Activated CD4-positive, alpha-beta memory T cell treated with anti-CD3 and anti-CD28 coated beads, Interleukin-2, amount 10 ng/mL, durations not matched to agents 7 days and 5 days (primary cell): ENCODE data around the gene EIF4E2. TPM values are rescaled to one million over a fixed set of nuclear protein-coding genes. Genes with fewer than 3 reads are reported as not detected.

Experiments used
- CTCF ChIA-PET: fragments of 350-600 bp; sonication (Branson Sonifier 250); formaldehyde crosslinking; loops from one replicate; lab custom pipeline; 2021; ENCODE audit warnings: antibody characterized with exemption, inconsistent platforms; lab: Charles Lee
- POLR2A ChIA-PET: fragments of 350-600 bp; sonication (Branson Sonifier 250); formaldehyde crosslinking; loops from one replicate; lab custom pipeline; 2021; ENCODE audit warnings: antibody characterized with exemption; lab: Charles Lee
- DNase-seq: peaks from one replicate; pipeline ENCODE4 v3.0.0-alpha.2; 2020
- H3K27ac Mint-ChIP-seq: one replicate; pipeline ENCODE4 v1.8.0; 2021; ENCODE audit warnings: mild to moderate bottlenecking, mixed read lengths
- H3K27me3 Mint-ChIP-seq: one replicate; pipeline ENCODE4 v1.8.0; 2021; ENCODE audit warnings: mixed read lengths
- H3K36me3 Mint-ChIP-seq: one replicate; pipeline ENCODE4 v1.8.0; 2021; ENCODE audit warnings: low read depth, mixed read lengths
- H3K4me1 Mint-ChIP-seq: one replicate; pipeline ENCODE4 v1.8.0; 2021; ENCODE audit warnings: mixed read lengths
- H3K4me3 Mint-ChIP-seq: one replicate; pipeline ENCODE4 v1.8.0; 2021; ENCODE audit warnings: mild to moderate bottlenecking, mixed read lengths
- H3K9me3 Mint-ChIP-seq: one replicate; pipeline ENCODE4 v1.8.0; 2021; ENCODE audit warnings: mixed read lengths
- total RNA-seq, 2 experiments: library from RNA; stranded (reverse); gene quantifications; one replicate each; pipeline ENCODE4 v1.2.3, GENCODE V29; 2021

EIF4E2 gene
- total RNA-seq, 2 experiments from 2014 or later: 72.8 to 74.6 TPM

DNA sequence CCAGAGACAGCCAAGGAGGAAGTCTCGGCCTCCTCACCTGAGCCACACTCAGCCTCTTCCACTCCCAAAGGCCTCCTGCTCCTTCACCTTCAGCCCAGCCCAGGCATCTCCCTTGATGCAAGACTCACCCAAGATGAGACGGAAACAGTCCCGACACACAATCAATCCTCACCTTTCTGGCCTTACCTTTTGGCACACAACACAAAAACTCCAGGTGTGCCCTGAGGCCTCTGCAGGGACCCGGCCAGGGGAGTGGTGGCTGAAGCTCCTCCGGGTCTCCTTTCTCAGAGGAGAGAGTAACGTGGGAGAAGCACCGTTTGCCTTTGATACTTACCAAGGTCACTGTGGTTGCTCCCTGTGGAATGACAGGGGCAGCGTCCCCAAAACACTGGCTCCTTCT is 59.1 kb downstream of the EIF4E2 start:
- no peak overlapping the region for H3K27ac Mint-ChIP-seq

GRCh38 chr2:232610081-232610480 is 59.6 kb downstream of the EIF4E2 start:
- no peak overlapping the region for H3K27ac Mint-ChIP-seq
- H3K4me1 Mint-ChIP-seq: peaks cover 10% of the 10 kb centered on the region
- ChIA-PET POLR2A (no interaction called here), CTCF (no interaction called here)
- H3K36me3 Mint-ChIP-seq: no peaks in the 10 kb centered on the region
- no peak overlapping the region for H3K4me3 Mint-ChIP-seq
- H3K27me3 Mint-ChIP-seq: peaks cover 2% of the 10 kb centered on the region
- no peaks in the 10 kb centered on the region for H3K9me3 Mint-ChIP-seq
- no peak for DNase-seq

More for the DNA sequence above, 59.1 kb downstream of the EIF4E2 start:
- no peak overlapping the region for H3K4me3 Mint-ChIP-seq
- CTCF ChIA-PET: no interaction called here
- no peaks in the 10 kb centered on the region for H3K9me3 Mint-ChIP-seq
- peaks cover 10% of the 10 kb centered on the region for H3K4me1 Mint-ChIP-seq
- POLR2A ChIA-PET: no interaction called here
- DNase-seq: no peak
- H3K36me3 Mint-ChIP-seq: no peaks in the 10 kb centered on the region
- peaks cover 2% of the 10 kb centered on the region for H3K27me3 Mint-ChIP-seq

- Mint-ChIP-seq H3K4me3 (no peak overlapping the region), H3K4me1 (peaks cover 4% of the 10 kb centered on the region), H3K36me3 (no peaks in the 10 kb centered on the region), H3K27me3 (peaks cover 2% of the 10 kb centered on the region), H3K9me3 (no peaks in the 10 kb centered on the region), H3K27ac (no peak overlapping the region)
- POLR2A ChIA-PET: no interaction called here
- DNase-seq: no peak
- CTCF ChIA-PET: interaction anchor here (0.8 to 1.1 kb wide), 3 partner anchors 22 to 58 kb away, joined by 3 to 5 read pairs (median 4); partner anchors contain the start of gene EFHD1
Observed at GRCh38 chr2:232611061-232611460, 60.6 kb downstream of the EIF4E2 start.

DNA sequence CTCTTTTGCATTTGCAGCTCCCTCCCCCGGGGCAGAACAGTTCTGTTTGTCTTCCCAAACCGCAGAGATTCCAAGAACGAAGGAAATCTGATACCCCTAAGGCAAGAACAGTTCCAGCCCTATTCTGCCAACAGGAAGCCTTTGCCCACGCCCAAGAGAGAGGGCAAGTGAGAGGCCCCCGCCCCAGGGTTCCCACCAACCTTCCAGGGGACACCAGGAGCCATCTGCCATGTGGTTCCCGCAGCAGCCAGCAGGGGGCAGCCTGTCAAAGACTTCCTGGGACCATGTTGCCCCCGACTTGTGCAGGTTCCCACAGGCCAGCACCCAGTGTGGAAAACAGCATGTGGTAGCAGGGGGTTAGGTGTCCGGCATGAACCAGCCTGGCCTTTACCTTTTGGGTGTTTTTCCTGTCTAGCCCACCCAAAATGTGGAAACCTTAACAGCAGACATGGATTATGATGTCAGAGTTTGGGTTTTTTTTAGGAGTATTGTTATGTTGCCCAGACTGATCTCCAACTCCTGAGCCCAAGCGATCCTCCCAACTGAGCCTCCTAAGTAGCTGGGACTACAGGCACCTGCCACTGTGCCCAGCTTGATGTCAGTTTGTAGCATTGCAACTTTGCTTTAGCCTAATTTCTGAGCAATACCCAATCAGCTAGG is 61.2 kb downstream of the EIF4E2 start:
- Mint-ChIP-seq H3K27ac (no peak overlapping the region), H3K27me3 (peaks cover 2% of the 10 kb centered on the region), H3K9me3 (no peaks in the 10 kb centered on the region), H3K4me3 (no peak overlapping the region), H3K4me1 (no peaks in the 10 kb centered on the region), H3K36me3 (no peaks in the 10 kb centered on the region)
- peak; percentile 70 for DNase-seq
- POLR2A ChIA-PET: no interaction called here
- CTCF ChIA-PET: interaction anchor here (0.7 to 1.1 kb wide), 4 partner anchors 19 to 57 kb away, joined by 3 to 5 read pairs (median 4); partner anchors contain the start of gene EFHD1

DNA sequence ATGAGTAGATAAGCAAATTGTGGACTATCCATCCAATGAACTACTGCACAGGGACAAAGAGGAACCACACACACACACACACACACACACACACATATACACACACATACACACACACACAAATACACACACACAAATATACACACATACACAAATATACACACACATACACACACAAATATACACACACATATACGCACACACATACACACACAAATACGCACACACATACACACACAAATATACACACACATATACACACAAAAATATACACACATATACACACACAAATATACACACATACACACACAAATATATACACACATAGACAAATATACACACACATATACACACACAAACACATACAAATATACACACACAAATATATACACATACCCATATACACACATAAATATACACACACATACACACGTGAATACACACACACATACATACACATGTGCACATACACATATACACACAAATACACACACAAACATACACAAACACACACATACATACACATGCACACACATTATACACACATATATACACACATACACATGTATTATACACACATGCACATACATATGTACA is 63.1 kb downstream of the EIF4E2 start:
- no peak for DNase-seq
- Mint-ChIP-seq H3K4me1 (no peaks in the 10 kb centered on the region), H3K36me3 (no peaks in the 10 kb centered on the region), H3K27ac (no peak overlapping the region), H3K4me3 (no peak overlapping the region), H3K27me3 (peaks cover 2% of the 10 kb centered on the region), H3K9me3 (no peaks in the 10 kb centered on the region)
- ChIA-PET POLR2A (no interaction called here), CTCF (interaction anchor here (0.9 to 1.3 kb wide), 2 partner anchors 13 to 36 kb away, joined by 3 to 5 read pairs; no protein-coding TSS in a partner anchor)

DNA sequence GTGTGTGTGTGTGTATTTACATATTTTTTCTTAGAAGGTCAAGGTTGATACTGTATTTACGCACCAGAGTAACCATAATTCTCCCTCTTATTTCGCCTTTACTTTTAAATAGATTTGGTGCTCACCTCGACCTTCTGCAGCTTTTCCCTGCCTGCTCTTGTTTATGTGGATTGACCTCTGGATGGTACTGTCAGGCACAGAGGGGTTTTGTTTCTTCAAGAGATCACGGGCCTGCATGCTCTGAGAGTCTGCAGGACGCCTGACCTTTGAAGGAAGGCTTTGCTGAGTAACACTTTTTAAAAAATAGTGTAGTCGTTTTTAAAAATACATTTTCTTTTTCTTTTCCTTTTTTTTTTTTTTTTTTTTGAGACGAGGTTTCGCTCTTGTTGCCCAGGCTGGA is 64.8 kb downstream of the EIF4E2 start:
- ChIA-PET CTCF (no interaction called here), POLR2A (no interaction called here)
- H3K4me1 Mint-ChIP-seq: no peaks in the 10 kb centered on the region
- no peaks in the 10 kb centered on the region for H3K36me3 Mint-ChIP-seq
- H3K27ac Mint-ChIP-seq: no peak overlapping the region
- H3K4me3 Mint-ChIP-seq: no peak overlapping the region
- no peaks in the 10 kb centered on the region for H3K9me3 Mint-ChIP-seq
- no peak for DNase-seq
- H3K27me3 Mint-ChIP-seq: peaks cover 2% of the 10 kb centered on the region

Other genes with a start within 250 kb of the EIF4E2 start
- gene ALPP, start 171.9 kb upstream of the EIF4E2 start, total RNA-seq: not detected
- not detected for gene ALPG, start 143.8 kb upstream of the EIF4E2 start, total RNA-seq
- not detected for gene ALPI, start 94.5 kb upstream of the EIF4E2 start, total RNA-seq
- gene ECEL1, start 62.9 kb upstream of the EIF4E2 start, total RNA-seq: not detected
- not detected for gene PRSS56, start 30.3 kb upstream of the EIF4E2 start, total RNA-seq
- not detected for gene CHRND, start 24.5 kb upstream of the EIF4E2 start, total RNA-seq
- not detected for gene CHRNG, start 11.0 kb upstream of the EIF4E2 start, total RNA-seq
- gene TIGD1, start 132 bp upstream of the EIF4E2 start, total RNA-seq: 1 to 10 TPM; 7.8 to 7.9 TPM
- 1 to 10 TPM; 2.0 to 2.7 TPM for gene EFHD1, start 82.9 kb downstream of the EIF4E2 start, total RNA-seq
- gene GIGYF2, start 146.6 kb downstream of the EIF4E2 start, total RNA-seq: 10 to 100 TPM; 56.5 to 59.9 TPM
- gene KCNJ13, start 225.9 kb downstream of the EIF4E2 start, total RNA-seq: not detected